GM12878 (cell line): ENCODE measurements around the gene DDRGK1. TPM values are rescaled to one million over a fixed set of nuclear protein-coding genes. Genes with fewer than 3 reads are reported as not detected.
A peak's percentile ranks its signal among the peaks of the same experiment; 100 is the strongest.

Source experiments
- CHD2 ChIP-seq: IDR thresholded peaks from 2 replicates; pipeline ENCODE4 v1.6.1; 2011; ENCODE audit warnings: low read depth, low read length, improper control_type of control experiment, borderline replicate concordance
- CREB1 ChIP-seq: IDR thresholded peaks from 2 replicates; pipeline ENCODE4 v1.6.1; 2012; ENCODE audit warnings: low read depth, mild to moderate bottlenecking, inconsistent platforms
- ETV6 ChIP-seq, 2 experiments: fragments of 450-650 bp in 1 of 2; IDR thresholded peaks in 1 of 2; conservative IDR thresholded peaks in 1 of 2; 2 replicates each; pipeline ENCODE4 v1.6.1; 2014; ENCODE audit warnings: antibody characterized with exemption in 1 of 2, borderline replicate concordance in 1 of 2, low read depth in 1 of 2, mild to moderate bottlenecking in 1 of 2, moderate library complexity in 1 of 2
- FOXM1 ChIP-seq: IDR thresholded peaks from 2 replicates; pipeline ENCODE4 v1.6.1; 2012; ENCODE audit warnings: low read depth, mild to moderate bottlenecking, inconsistent platforms, low read length, moderate library complexity
- HCFC1 ChIP-seq: fragments of 150-350 bp; IDR thresholded peaks from 2 replicates; pipeline ENCODE4 v1.6.1; 2014; ENCODE audit warnings: low read length
- LARP7 ChIP-seq: fragments of 450-650 bp; IDR thresholded peaks from 2 replicates; pipeline ENCODE4 v1.6.1; 2017; ENCODE audit warnings: mild to moderate bottlenecking
- PAX5 ChIP-seq: IDR thresholded peaks from 2 replicates; pipeline ENCODE4 v1.6.1; 2011; ENCODE audit warnings: low read depth, low read length, borderline replicate concordance
- POLR2AphosphoS2 ChIP-seq: IDR thresholded peaks from 2 replicates; pipeline ENCODE4 v1.6.1; 2011; ENCODE audit warnings: low read depth, mild to moderate bottlenecking, low read length, improper control_type of control experiment, moderate library complexity
- RAD21 ChIP-seq: IDR thresholded peaks from 2 replicates; pipeline ENCODE4 v1.6.1; 2011; ENCODE audit warnings: mild to moderate bottlenecking, low read depth, low read length, moderate library complexity; ENCODE audit not compliant: insufficient read depth
- RUNX3 ChIP-seq: IDR thresholded peaks from 2 replicates; pipeline ENCODE4 v1.6.1; 2012; ENCODE audit warnings: low read length, inconsistent platforms
- SRF ChIP-seq, 2 experiments: IDR thresholded peaks; 2 replicates each; pipeline ENCODE4 v1.6.1; 2011; ENCODE audit warnings: low read depth in 2 of 2, low read length in 2 of 2, mild to moderate bottlenecking in 1 of 2, moderate library complexity in 1 of 2
- TCF12 ChIP-seq: IDR thresholded peaks from 2 replicates; pipeline ENCODE4 v1.6.1; 2011; ENCODE audit warnings: low read depth, mild to moderate bottlenecking, low read length
- ZNF384 ChIP-seq: IDR thresholded peaks from 2 replicates; pipeline ENCODE4 v1.6.1; 2012; ENCODE audit warnings: low read depth, mild to moderate bottlenecking, low read length, improper control_type of control experiment, borderline replicate concordance
- polyA plus RNA-seq, 11 experiments: library from polyadenylated mRNA; depleted of rRNA in 4 of 11; unstranded in 6 of 11; stranded (reverse) in 5 of 11; fragments of >200 nt; fragmentation: Nextera tagmentation in 4 of 11; fragmentation: Illumina TruSeq in 1 of 11; extraction: Ambion mirVana in 4 of 11; extraction: Trizol in 1 of 11; gene quantifications; 1 replicate in 1 of 11; 2 replicates in 10 of 11; pipeline versions ENCODE4 v1.2.1 to v1.2.3, GENCODE V29; 2011 to 2016; ENCODE audit warnings: inconsistent platforms in 2 of 11, missing spikeins in 2 of 11, low read depth in 1 of 11
- total RNA-seq, 4 experiments: library from RNA; depleted of rRNA in 3 of 4; stranded (reverse); fragments of >200 nt in 3 of 4; fragmentation: Illumina TruSeq in 1 of 4; extraction: Trizol in 1 of 4; gene quantifications; 2 replicates each; pipeline versions ENCODE4 v1.2.1 to v1.2.3, GENCODE V29; 2013 to 2021
- TF ChIP-seq, protein P1 (sequence below): IDR thresholded peaks from 2 replicates; pipeline ENCODE4 v1.6.1; 2012; ENCODE audit warnings: low read depth, low read length, improper control_type of control experiment
- TF ChIP-seq, protein P2 (sequence below): fragments of 150-350 bp; IDR thresholded peaks from 2 replicates; pipeline ENCODE4 v1.6.1; 2014; ENCODE audit warnings: mild to moderate bottlenecking, low read depth, low read length
- TF ChIP-seq, protein P3 (sequence below), 3 experiments: IDR thresholded peaks in 2 of 3; conservative IDR thresholded peaks in 1 of 3; 2 replicates each; pipeline ENCODE4 v1.5.1; 2011; ENCODE audit warnings: low read depth in 3 of 3, low read length in 3 of 3, mild to moderate bottlenecking in 3 of 3, control low read depth in 2 of 3, moderate library complexity in 2 of 3, inconsistent platforms in 1 of 3, mixed read lengths in 1 of 3; ENCODE audit not compliant: control insufficient read depth in 2 of 3, insufficient read depth in 1 of 3; ENCODE audit errors: extremely low read depth in 1 of 3
- TF ChIP-seq, protein P4 (sequence below): fragments of 450-650 bp; IDR thresholded peaks from 2 replicates; pipeline ENCODE4 v1.6.1; 2014; ENCODE audit warnings: mild to moderate bottlenecking

Gene DDRGK1
- total and polyA plus RNA-seq, 10 of the 15 experiments (the other 5 are each of a cell fraction or from before 2014, with no cell fraction given) = 4.0 to 55.2 (median 39.7) TPM

DNA sequence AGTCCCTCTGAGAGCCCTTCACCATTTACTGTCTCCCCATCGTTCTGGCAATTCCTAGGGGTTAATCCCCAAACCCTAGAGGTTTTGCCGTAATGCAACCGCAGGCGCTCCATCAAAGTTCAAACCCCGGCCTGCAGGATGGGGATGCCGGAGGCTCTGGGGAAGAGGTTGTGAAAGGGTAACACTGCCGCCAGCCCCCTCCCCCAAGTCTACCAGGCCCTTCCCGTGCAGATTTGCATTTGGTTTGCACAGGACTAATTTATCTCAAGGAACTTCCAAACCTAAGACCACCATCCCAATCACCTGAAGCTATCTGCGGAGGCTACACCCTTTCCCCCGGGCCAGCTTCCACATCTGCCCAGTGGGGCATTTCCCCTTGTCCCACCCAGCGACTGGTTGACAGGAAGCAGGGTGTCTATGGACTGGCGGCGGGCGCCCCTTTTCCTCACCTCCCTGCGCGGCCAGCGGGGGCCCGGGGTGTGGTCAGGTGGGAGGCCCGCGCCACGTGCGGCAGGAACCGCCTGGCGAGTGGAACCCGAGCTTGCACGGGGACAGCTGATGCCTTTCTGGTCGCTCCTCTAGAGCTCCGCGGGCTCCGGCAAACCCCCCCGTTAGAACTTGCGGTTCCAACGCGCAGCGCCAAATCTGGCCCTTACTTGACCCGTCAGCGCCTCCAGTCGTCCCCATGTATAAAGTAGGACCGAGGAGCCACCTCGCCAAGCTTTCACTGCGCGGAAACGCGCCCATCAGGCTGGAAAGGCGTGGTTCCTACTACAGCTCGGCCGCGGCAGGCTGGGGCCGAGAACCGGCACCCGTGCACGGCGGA is 43.9 kb upstream of the DDRGK1 start (continued):
- TF ChIP-seq, protein P1, sequence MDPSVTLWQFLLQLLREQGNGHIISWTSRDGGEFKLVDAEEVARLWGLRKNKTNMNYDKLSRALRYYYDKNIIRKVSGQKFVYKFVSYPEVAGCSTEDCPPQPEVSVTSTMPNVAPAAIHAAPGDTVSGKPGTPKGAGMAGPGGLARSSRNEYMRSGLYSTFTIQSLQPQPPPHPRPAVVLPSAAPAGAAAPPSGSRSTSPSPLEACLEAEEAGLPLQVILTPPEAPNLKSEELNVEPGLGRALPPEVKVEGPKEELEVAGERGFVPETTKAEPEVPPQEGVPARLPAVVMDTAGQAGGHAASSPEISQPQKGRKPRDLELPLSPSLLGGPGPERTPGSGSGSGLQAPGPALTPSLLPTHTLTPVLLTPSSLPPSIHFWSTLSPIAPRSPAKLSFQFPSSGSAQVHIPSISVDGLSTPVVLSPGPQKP = no peak
- TF ChIP-seq ZNF384 = no peak
- TF ChIP-seq LARP7 = no peak
- TF ChIP-seq, protein P2, sequence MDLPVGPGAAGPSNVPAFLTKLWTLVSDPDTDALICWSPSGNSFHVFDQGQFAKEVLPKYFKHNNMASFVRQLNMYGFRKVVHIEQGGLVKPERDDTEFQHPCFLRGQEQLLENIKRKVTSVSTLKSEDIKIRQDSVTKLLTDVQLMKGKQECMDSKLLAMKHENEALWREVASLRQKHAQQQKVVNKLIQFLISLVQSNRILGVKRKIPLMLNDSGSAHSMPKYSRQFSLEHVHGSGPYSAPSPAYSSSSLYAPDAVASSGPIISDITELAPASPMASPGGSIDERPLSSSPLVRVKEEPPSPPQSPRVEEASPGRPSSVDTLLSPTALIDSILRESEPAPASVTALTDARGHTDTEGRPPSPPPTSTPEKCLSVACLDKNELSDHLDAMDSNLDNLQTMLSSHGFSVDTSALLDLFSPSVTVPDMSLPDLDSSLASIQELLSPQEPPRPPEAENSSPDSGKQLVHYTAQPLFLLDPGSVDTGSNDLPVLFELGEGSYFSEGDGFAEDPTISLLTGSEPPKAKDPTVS = no peak
- no peak for TF ChIP-seq RAD21
- no peak for TF ChIP-seq POLR2AphosphoS2
- TF ChIP-seq FOXM1 = no peak
- TF ChIP-seq, protein P3, sequence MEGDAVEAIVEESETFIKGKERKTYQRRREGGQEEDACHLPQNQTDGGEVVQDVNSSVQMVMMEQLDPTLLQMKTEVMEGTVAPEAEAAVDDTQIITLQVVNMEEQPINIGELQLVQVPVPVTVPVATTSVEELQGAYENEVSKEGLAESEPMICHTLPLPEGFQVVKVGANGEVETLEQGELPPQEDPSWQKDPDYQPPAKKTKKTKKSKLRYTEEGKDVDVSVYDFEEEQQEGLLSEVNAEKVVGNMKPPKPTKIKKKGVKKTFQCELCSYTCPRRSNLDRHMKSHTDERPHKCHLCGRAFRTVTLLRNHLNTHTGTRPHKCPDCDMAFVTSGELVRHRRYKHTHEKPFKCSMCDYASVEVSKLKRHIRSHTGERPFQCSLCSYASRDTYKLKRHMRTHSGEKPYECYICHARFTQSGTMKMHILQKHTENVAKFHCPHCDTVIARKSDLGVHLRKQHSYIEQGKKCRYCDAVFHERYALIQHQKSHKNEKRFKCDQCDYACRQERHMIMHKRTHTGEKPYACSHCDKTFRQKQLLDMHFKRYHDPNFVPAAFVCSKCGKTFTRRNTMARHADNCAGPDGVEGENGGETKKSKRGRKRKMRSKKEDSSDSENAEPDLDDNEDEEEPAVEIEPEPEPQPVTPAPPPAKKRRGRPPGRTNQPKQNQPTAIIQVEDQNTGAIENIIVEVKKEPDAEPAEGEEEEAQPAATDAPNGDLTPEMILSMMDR (IDR thresholded peaks at IDR 0.05 in 2 of 3, conservative IDR thresholded peaks at IDR 0.05 in 1 of 3; ENCODE audit: control insufficient read depth in 2 of 3, extremely low read depth in 1 of 3, insufficient read depth in 1 of 3, low read depth in 3 of 3, low read length in 3 of 3) = 0 out of 6 replicates have a peak, but pooled peaks of 1 of the 3 experiments have one; percentile 4
- TF ChIP-seq TCF12 = no peak
- TF ChIP-seq SRF (IDR thresholded peaks at IDR 0.05; ENCODE audit: low read depth in 2 of 2, low read length in 2 of 2) = no peak
- TF ChIP-seq CREB1 = no peak
- peak; percentile 39; the same call in 1 of the 2 replicates for TF ChIP-seq RUNX3
- TF ChIP-seq ETV6 (conservative IDR thresholded peaks at IDR 0.05 in 1 of 2, IDR thresholded peaks at IDR 0.05 in 1 of 2; ENCODE audit: borderline replicate concordance in 1 of 2, low read depth in 1 of 2) = no peak
- TF ChIP-seq HCFC1 = no peak
- TF ChIP-seq CHD2 = no peak
- TF ChIP-seq, protein P4, sequence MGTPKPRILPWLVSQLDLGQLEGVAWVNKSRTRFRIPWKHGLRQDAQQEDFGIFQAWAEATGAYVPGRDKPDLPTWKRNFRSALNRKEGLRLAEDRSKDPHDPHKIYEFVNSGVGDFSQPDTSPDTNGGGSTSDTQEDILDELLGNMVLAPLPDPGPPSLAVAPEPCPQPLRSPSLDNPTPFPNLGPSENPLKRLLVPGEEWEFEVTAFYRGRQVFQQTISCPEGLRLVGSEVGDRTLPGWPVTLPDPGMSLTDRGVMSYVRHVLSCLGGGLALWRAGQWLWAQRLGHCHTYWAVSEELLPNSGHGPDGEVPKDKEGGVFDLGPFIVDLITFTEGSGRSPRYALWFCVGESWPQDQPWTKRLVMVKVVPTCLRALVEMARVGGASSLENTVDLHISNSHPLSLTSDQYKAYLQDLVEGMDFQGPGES = no peak
- TF ChIP-seq PAX5 = no peak
- TF ChIP-seq, all 136 proteins: peak for 4
